HepG2 (cell line): ENCODE data around the gene SIX5. TPM values are rescaled to one million over a fixed set of nuclear protein-coding genes. Genes with fewer than 3 reads are reported as not detected.

Experiments
- FOXK1 ChIP-seq: sonication (generic); formaldehyde crosslinking; IDR thresholded peaks from 2 replicates; pipeline ENCODE4 v1.4.0; 2020; ENCODE audit warnings: low read depth, missing genetic modification reagents, borderline replicate concordance
- NFIB ChIP-seq: sonication (generic); formaldehyde crosslinking; IDR thresholded peaks from 2 replicates; pipeline ENCODE4 v1.9.0; 2021; ENCODE audit warnings: missing genetic modification reagents, mild to moderate bottlenecking, borderline replicate concordance
- NONO ChIP-seq, 2 experiments: fragments of 450-650 bp in 1 of 2; sonication (generic) in 1 of 2; formaldehyde crosslinking in 1 of 2; IDR thresholded peaks in 1 of 2; conservative IDR thresholded peaks in 1 of 2; 2 replicates each; pipeline versions ENCODE4 v1.6.1 to v1.8.0; 2017 to 2022; ENCODE audit warnings: mild to moderate bottlenecking in 1 of 2, missing genetic modification reagents in 1 of 2, moderate library complexity in 1 of 2
- NR1H2 ChIP-seq: sonication (generic); formaldehyde crosslinking; IDR thresholded peaks from 2 replicates; pipeline ENCODE4 v1.8.1; 2022; ENCODE audit warnings: low read depth, missing genetic modification reagents, borderline replicate concordance
- POLR2G ChIP-seq: fragments of 200-400 bp; formaldehyde crosslinking; IDR thresholded peaks from 2 replicates; pipeline ENCODE4 v1.6.1; 2018; ENCODE audit warnings: mild to moderate bottlenecking, low read depth, low read length, moderate library complexity
- RBM22 ChIP-seq: fragments of 200-400 bp; formaldehyde crosslinking; optimal IDR thresholded peaks from 2 replicates; pipeline ENCODE3; 2017; ENCODE audit warnings: mild to moderate bottlenecking, low read length, moderate library complexity
- SIN3B ChIP-seq: fragments of 150-350 bp; IDR thresholded peaks from 2 replicates; pipeline ENCODE4 v1.6.1; 2014; ENCODE audit warnings: low read length
- SMARCE1 ChIP-seq: fragments of 450-650 bp; IDR thresholded peaks from 2 replicates; pipeline ENCODE4 v1.6.1; 2017; ENCODE audit warnings: borderline replicate concordance
- ZNF235 ChIP-seq: sonication (generic); formaldehyde crosslinking; IDR thresholded peaks from 2 replicates; pipeline ENCODE4 v1.8.1; 2023; ENCODE audit warnings: mild to moderate bottlenecking, missing genetic modification reagents, borderline replicate concordance
- ZNF549 ChIP-seq: sonication (generic); formaldehyde crosslinking; IDR thresholded peaks from 2 replicates; pipeline ENCODE4 v1.5.0; 2020; ENCODE audit warnings: missing genetic modification reagents
- polyA plus RNA-seq, 8 experiments: library from polyadenylated mRNA; depleted of rRNA in 3 of 8; stranded (reverse) in 7 of 8; unstranded in 1 of 8; fragments of >200 nt; fragmentation: Illumina TruSeq in 4 of 8; extraction: Trizol in 4 of 8; gene quantifications; 2 replicates each; pipeline versions ENCODE4 v1.2.1 to v1.2.3, GENCODE V29; 2011 to 2016; ENCODE audit warnings: low read depth in 4 of 8, missing spikeins in 1 of 8, mixed read lengths in 1 of 8; ENCODE audit not compliant: insufficient read depth in 1 of 8
- total RNA-seq, 5 experiments: library from RNA; depleted of rRNA; stranded (reverse); fragments of >200 nt; fragmentation: Illumina TruSeq; extraction: Trizol; gene quantifications; 2 replicates each; pipeline ENCODE4 v1.2.3, GENCODE V29; 2016; ENCODE audit warnings: low read depth in 1 of 5
- TF ChIP-seq, protein P1 (sequence below): IDR thresholded peaks from 2 replicates; pipeline ENCODE4 v1.6.1; 2012; ENCODE audit warnings: low read length, improper control_type of control experiment
- TF ChIP-seq, protein P2 (sequence below): sonication (generic); formaldehyde crosslinking; IDR thresholded peaks from 2 replicates; pipeline ENCODE4 v1.8.1; 2023; ENCODE audit warnings: mild to moderate bottlenecking, moderate library complexity, missing genetic modification reagents
- TF ChIP-seq, protein P3 (sequence below): sonication (generic); formaldehyde crosslinking; IDR thresholded peaks from 2 replicates; pipeline ENCODE4 v1.5.1; 2020; ENCODE audit warnings: mild to moderate bottlenecking, missing genetic modification reagents
- TF ChIP-seq, protein P4 (sequence below): sonication (generic); formaldehyde crosslinking; IDR thresholded peaks from 2 replicates; pipeline ENCODE4 v1.4.0; 2020; ENCODE audit warnings: missing genetic modification reagents, borderline replicate concordance
- TF ChIP-seq, protein P5 (sequence below): sonication (generic); formaldehyde crosslinking; IDR thresholded peaks from 2 replicates; pipeline ENCODE4 v1.5.1; 2020; ENCODE audit warnings: mild to moderate bottlenecking, moderate library complexity, missing genetic modification reagents

SIX5 gene
- total and polyA plus RNA-seq, 2 of the 13 experiments (the other 11 are each of a cell fraction or from before 2014, with no cell fraction given), result 7.7 to 10.5 TPM

DNA sequence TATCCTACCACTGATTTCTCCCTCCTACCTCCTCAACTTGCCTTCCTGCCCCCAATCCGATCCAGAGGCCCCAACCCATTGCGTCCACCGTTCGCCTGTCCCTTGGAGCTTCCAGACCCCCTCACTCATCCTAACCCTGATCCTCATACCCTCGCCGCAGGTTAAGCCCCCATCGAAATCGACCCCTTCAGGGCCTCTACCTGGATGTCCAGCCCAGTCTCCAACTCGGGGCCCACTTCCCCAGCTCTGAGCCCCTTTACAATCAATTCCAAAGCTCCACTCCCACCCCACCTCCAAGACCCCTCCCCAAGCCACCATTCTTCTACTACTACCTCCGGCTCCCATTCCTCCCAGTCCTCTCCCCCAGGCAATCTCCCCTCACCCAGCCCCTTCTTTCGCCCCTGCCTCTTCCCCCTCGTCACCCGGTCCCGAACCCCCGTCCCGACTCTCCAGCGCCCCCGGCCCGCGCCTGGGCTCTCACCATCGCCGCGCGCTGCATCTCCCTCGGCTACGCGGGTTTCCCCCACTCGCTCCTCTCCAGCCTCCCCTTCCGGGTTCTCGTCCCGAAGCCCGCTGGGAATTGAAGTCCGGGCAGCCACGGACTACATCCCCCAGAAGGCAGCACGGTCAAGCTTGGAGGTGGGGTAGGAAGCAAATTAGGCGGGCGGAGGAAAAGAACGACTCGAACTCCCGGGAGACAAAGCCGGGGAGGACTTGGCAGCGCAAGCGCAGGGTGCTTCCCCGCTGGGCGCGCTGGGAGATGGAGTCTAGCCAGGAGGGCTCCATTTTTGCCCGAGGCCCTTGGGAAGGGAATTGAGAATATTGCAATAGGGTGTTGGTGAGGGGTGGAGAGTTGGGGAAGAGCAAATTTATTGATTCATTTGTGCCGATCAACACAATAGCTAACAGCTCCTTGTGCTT lies 38.4 kb downstream of the SIX5 start, which contains the start of gene FBXO46 (continued):
- TF ChIP-seq ZNF549 (CRISPR knock-in tag) (no peak), NR1H2 (no peak), POLR2G (peak; percentile 88), SIN3B (no peak), FOXK1 (peak; percentile 68; the same call in 1 of the 2 replicates), RBM22 (no peak), NFIB (no peak), ZNF235 (CRISPR knock-in tag) (no peak), SMARCE1 (no peak), NONO (IDR thresholded peaks at IDR 0.05) (no peak), NONO (CRISPR knock-in tag; conservative IDR thresholded peaks at IDR 0.05) (peak; percentile 85)
- TF ChIP-seq, protein P1, sequence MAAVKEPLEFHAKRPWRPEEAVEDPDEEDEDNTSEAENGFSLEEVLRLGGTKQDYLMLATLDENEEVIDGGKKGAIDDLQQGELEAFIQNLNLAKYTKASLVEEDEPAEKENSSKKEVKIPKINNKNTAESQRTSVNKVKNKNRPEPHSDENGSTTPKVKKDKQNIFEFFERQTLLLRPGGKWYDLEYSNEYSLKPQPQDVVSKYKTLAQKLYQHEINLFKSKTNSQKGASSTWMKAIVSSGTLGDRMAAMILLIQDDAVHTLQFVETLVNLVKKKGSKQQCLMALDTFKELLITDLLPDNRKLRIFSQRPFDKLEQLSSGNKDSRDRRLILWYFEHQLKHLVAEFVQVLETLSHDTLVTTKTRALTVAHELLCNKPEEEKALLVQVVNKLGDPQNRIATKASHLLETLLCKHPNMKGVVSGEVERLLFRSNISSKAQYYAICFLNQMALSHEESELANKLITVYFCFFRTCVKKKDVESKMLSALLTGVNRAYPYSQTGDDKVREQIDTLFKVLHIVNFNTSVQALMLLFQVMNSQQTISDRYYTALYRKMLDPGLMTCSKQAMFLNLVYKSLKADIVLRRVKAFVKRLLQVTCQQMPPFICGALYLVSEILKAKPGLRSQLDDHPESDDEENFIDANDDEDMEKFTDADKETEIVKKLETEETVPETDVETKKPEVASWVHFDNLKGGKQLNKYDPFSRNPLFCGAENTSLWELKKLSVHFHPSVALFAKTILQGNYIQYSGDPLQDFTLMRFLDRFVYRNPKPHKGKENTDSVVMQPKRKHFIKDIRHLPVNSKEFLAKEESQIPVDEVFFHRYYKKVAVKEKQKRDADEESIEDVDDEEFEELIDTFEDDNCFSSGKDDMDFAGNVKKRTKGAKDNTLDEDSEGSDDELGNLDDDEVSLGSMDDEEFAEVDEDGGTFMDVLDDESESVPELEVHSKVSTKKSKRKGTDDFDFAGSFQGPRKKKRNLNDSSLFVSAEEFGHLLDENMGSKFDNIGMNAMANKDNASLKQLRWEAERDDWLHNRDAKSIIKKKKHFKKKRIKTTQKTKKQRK, result no peak
- TF ChIP-seq, protein P2, sequence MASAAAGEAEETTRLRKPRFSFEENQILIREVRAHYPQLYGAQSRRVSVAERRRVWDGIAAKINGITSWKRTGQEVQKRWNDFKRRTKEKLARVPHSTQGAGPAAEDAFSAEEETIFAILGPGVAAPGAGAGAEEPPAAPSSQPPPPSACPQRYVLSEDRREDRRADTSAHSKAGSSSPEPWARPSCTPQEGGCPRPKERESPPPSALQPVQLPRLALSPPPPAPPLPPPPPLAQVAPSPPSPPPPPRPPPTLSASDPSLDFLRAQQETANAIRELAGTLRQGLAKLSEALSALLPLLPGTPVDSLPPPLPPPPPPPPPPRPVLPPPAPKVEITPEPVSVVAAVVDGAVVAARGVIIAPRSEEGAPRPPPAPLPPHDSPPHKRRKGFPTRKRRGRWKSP (CRISPR knock-in tag), result peak; percentile 51; the same call in 1 of the 2 replicates
- TF ChIP-seq, protein P3, sequence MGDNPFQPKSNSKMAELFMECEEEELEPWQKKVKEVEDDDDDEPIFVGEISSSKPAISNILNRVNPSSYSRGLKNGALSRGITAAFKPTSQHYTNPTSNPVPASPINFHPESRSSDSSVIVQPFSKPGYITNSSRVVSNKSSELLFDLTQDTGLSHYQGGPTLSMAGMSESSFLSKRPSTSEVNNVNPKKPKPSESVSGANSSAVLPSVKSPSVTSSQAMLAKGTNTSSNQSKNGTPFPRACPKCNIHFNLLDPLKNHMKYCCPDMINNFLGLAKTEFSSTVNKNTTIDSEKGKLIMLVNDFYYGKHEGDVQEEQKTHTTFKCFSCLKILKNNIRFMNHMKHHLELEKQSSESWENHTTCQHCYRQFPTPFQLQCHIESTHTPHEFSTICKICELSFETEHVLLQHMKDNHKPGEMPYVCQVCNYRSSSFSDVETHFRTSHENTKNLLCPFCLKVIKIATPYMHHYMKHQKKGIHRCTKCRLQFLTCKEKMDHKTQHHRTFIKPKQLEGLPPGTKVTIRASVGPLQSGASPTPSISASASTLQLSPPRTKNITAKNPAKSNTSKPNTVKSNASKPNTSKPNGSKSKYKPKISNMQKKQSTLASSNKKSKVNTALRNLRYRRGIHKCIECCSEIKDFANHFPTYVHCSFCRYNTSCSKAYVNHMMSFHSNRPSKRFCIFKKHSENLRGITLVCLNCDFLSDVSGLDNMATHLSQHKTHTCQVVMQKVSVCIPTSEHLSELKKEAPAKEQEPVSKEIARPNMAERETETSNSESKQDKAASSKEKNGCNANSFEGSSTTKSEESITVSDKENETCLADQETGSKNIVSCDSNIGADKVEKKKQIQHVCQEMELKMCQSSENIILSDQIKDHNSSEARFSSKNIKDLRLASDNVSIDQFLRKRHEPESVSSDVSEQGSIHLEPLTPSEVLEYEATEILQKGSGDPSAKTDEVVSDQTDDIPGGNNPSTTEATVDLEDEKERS (CRISPR knock-in tag), result 0 out of 2 replicates have a peak, but pooled peaks have one; percentile 26
- TF ChIP-seq, protein P4, sequence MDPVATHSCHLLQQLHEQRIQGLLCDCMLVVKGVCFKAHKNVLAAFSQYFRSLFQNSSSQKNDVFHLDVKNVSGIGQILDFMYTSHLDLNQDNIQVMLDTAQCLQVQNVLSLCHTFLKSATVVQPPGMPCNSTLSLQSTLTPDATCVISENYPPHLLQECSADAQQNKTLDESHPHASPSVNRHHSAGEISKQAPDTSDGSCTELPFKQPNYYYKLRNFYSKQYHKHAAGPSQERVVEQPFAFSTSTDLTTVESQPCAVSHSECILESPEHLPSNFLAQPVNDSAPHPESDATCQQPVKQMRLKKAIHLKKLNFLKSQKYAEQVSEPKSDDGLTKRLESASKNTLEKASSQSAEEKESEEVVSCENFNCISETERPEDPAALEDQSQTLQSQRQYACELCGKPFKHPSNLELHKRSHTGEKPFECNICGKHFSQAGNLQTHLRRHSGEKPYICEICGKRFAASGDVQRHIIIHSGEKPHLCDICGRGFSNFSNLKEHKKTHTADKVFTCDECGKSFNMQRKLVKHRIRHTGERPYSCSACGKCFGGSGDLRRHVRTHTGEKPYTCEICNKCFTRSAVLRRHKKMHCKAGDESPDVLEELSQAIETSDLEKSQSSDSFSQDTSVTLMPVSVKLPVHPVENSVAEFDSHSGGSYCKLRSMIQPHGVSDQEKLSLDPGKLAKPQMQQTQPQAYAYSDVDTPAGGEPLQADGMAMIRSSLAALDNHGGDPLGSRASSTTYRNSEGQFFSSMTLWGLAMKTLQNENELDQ, result no peak
- TF ChIP-seq, protein P5, sequence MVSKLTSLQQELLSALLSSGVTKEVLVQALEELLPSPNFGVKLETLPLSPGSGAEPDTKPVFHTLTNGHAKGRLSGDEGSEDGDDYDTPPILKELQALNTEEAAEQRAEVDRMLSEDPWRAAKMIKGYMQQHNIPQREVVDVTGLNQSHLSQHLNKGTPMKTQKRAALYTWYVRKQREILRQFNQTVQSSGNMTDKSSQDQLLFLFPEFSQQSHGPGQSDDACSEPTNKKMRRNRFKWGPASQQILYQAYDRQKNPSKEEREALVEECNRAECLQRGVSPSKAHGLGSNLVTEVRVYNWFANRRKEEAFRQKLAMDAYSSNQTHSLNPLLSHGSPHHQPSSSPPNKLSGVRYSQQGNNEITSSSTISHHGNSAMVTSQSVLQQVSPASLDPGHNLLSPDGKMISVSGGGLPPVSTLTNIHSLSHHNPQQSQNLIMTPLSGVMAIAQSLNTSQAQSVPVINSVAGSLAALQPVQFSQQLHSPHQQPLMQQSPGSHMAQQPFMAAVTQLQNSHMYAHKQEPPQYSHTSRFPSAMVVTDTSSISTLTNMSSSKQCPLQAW (CRISPR knock-in tag), result peak; percentile 96
